Neuronal stem cell (in vitro differentiated cells): ENCODE data around the gene PSMB11.
"Not testable (repeated sequence)": the region's sequence is repeated elsewhere in the genome, so short reads cannot be mapped to it uniquely, and the experiment has no call there.

ENCODE experiments used
- DNase-seq: peaks from one replicate; pipeline ENCODE4 v3.0.0-alpha.2; 2013; ENCODE audit warnings: low spot score
- H2AFZ ChIP-seq: one replicate; pipeline ENCODE4 v1.6.1; 2013; ENCODE audit warnings: mild to moderate bottlenecking, low read length, inconsistent platforms
- H2AK5ac ChIP-seq: 2 replicates; pipeline ENCODE4 v1.6.1; 2013; ENCODE audit warnings: low read depth, mild to moderate bottlenecking, inconsistent platforms, low read length, moderate library complexity, mixed read lengths
- H2BK120ac ChIP-seq: 2 replicates; pipeline ENCODE4 v1.6.1; 2013; ENCODE audit warnings: low read depth, mild to moderate bottlenecking, inconsistent platforms, low read length, moderate library complexity, mixed read lengths
- H2BK12ac ChIP-seq: one replicate; pipeline ENCODE4 v1.6.1; 2013; ENCODE audit warnings: low read length, inconsistent platforms
- H2BK15ac ChIP-seq: 2 replicates; pipeline ENCODE4 v1.6.1; 2013; ENCODE audit warnings: mild to moderate bottlenecking, low read length, inconsistent platforms, mixed read lengths
- H2BK5ac ChIP-seq: one replicate; pipeline ENCODE4 v1.6.1; 2013; ENCODE audit warnings: inconsistent platforms, mild to moderate bottlenecking, low read length, moderate library complexity
- H3K14ac ChIP-seq: one replicate; pipeline ENCODE4 v1.6.1; 2013; ENCODE audit warnings: low read length, inconsistent platforms
- H3K18ac ChIP-seq: 2 replicates; pipeline ENCODE4 v1.6.1; 2013; ENCODE audit warnings: low read length, inconsistent platforms
- H3K23ac ChIP-seq: 2 replicates; pipeline ENCODE4 v1.6.1; 2013; ENCODE audit warnings: low read depth, mild to moderate bottlenecking, mixed read lengths, low read length, inconsistent platforms; ENCODE audit not compliant: poor library complexity
- H3K27ac ChIP-seq: replicated peaks from 3 replicates; pipeline ENCODE4 v1.5.1; 2013; ENCODE audit warnings: low read length, inconsistent platforms
- H3K27me3 ChIP-seq, 3 experiments: 2 replicates each; pipeline ENCODE4 v1.6.1; 2013; ENCODE audit warnings: low read length in 3 of 3, mild to moderate bottlenecking in 2 of 3, inconsistent platforms in 1 of 3, low read depth in 1 of 3, mixed read lengths in 1 of 3, moderate library complexity in 1 of 3; ENCODE audit not compliant: control insufficient read depth in 3 of 3, insufficient read depth in 3 of 3
- H3K36me3 ChIP-seq, 2 donors: replicated peaks in 1 of 2; 2 replicates each; pipeline ENCODE4 v1.6.1; 2013; ENCODE audit warnings: low read length in 2 of 2; ENCODE audit not compliant: control insufficient read depth in 2 of 2, insufficient read depth in 2 of 2
- H3K4ac ChIP-seq: 2 replicates; pipeline ENCODE4 v1.6.1; 2013; ENCODE audit warnings: inconsistent platforms, mild to moderate bottlenecking, low read length, moderate library complexity
- H3K4me1 ChIP-seq, 2 donors: 1 replicate in 1 of 2; 2 replicates in 1 of 2; pipeline ENCODE4 v1.6.1; 2013; ENCODE audit warnings: low read length in 2 of 2, low read depth in 1 of 2; ENCODE audit not compliant: control insufficient read depth in 2 of 2, insufficient read depth in 1 of 2
- H3K4me2 ChIP-seq: one replicate; pipeline ENCODE4 v1.6.1; 2013; ENCODE audit warnings: mild to moderate bottlenecking, low read length, inconsistent platforms; ENCODE audit not compliant: insufficient read depth, poor library complexity, severe bottlenecking
- H3K4me3 ChIP-seq, 2 donors: 2 replicates each; pipeline ENCODE4 v1.5.1; 2013; ENCODE audit warnings: low read length in 2 of 2, mild to moderate bottlenecking in 2 of 2, inconsistent platforms in 1 of 2, moderate library complexity in 1 of 2
- H3K79me1 ChIP-seq: one replicate; pipeline ENCODE4 v1.6.1; 2013; ENCODE audit warnings: low read depth, mild to moderate bottlenecking, inconsistent platforms, low read length, moderate library complexity
- H3K9ac ChIP-seq: one replicate; pipeline ENCODE4 v1.6.1; 2013; ENCODE audit warnings: mild to moderate bottlenecking, low read depth, low read length, inconsistent platforms; ENCODE audit not compliant: poor library complexity
- H3K9me3 ChIP-seq, 2 donors: replicated peaks in 1 of 2; 2 replicates each; pipeline versions ENCODE3 to v1.6.1; 2013; ENCODE audit warnings: low read length in 2 of 2, mild to moderate bottlenecking in 2 of 2, inconsistent platforms in 1 of 2, low read depth in 1 of 2, mixed read lengths in 1 of 2, moderate library complexity in 1 of 2; ENCODE audit not compliant: control insufficient read depth in 2 of 2, insufficient read depth in 1 of 2
- H4K8ac ChIP-seq: one replicate; pipeline ENCODE4 v1.6.1; 2013; ENCODE audit warnings: low read depth, mild to moderate bottlenecking, inconsistent platforms, low read length, moderate library complexity
- H4K91ac ChIP-seq: one replicate; pipeline ENCODE4 v1.6.1; 2013; ENCODE audit warnings: low read length, low read depth, mild to moderate bottlenecking, inconsistent platforms; ENCODE audit not compliant: poor library complexity
- WGBS, 2 donors: extraction: QIAGEN DNeasy Blood & Tissue Kit; methylation state at CpG; one replicate each; pipeline ENCODE4 v1.1.7; 2013; ENCODE audit warnings: missing lambda C conversion rate in 2 of 2, mixed read lengths in 1 of 2; ENCODE audit not compliant: insufficient read length in 2 of 2, insufficient replicate concordance in 1 of 2; ENCODE audit errors: extremely low coverage in 2 of 2; 5-methylcytosine and 5-hydroxymethylcytosine counted together

PSMB11 gene

GRCh38 chr14:23009483-23009938, 32.5 kb upstream of the PSMB11 start:
- Histone ChIP-seq H3K9ac (no peak overlapping the region), H3K4ac (no peak overlapping the region), H3K4me2 (peak overlapping the region; percentile 14), H3K27me3 (no peaks in the 10 kb centered on the region), H3K18ac (no peak overlapping the region), H2BK5ac (no peak overlapping the region), H2AK5ac (no peak overlapping the region), H3K4me1 (peaks cover 5 to 7% of the 10 kb centered on the region in 2 donors), H4K8ac (no peak overlapping the region), H2AFZ (peak overlapping the region; percentile 85), H2BK15ac (no peak overlapping the region), H3K79me1 (no peaks in the 10 kb centered on the region), H4K91ac (no peak overlapping the region), H3K4me3 (peak overlapping the region in 1 of 2 donors; percentile 41), H3K23ac (no peak overlapping the region), H3K27ac (no peak overlapping the region), H3K14ac (no peak overlapping the region), H3K9me3 (peaks cover 0 to 8% of the 10 kb centered on the region in 2 donors), H2BK120ac (no peak overlapping the region), H3K36me3 (no peaks in the 10 kb centered on the region), H2BK12ac (no peak overlapping the region)
- no CpG with 5 or more reads among the region's 8 CpGs for WGBS, 2 donors
- DNase-seq = no peak

- Histone ChIP-seq H2BK120ac (no peak within 1 kb of the TSS), H2AK5ac (no peak within 1 kb of the TSS), H3K27ac (no peak within 1 kb of the TSS), H2BK15ac (no peak within 1 kb of the TSS), H3K14ac (no peak within 1 kb of the TSS), H3K4me2 (peak within 1 kb of the TSS; percentile 61), H3K9ac (no peak within 1 kb of the TSS), H3K4me1 (peaks cover 5 to 7% of the 10 kb centered on the region in 2 donors), H2AFZ (peak within 1 kb of the TSS; percentile 85), H2BK12ac (no peak within 1 kb of the TSS), H4K8ac (no peak within 1 kb of the TSS), H3K23ac (no peak within 1 kb of the TSS), H3K27me3 (no peaks in the 10 kb centered on the region), H3K79me1 (no peaks in the 10 kb centered on the region), H4K91ac (no peak within 1 kb of the TSS), H3K18ac (peak within 1 kb of the TSS; percentile 15), H3K4ac (no peak within 1 kb of the TSS), H2BK5ac (no peak within 1 kb of the TSS), H3K9me3 (peaks cover 0 to 8% of the 10 kb centered on the region in 2 donors), H3K4me3 (peak within 1 kb of the TSS; percentile 41 to 67), H3K36me3 (no peaks in the 10 kb centered on the region)
- no CpG with 5 or more reads among the region's 40 CpGs for WGBS, 2 donors
- DNase-seq = peak; percentile 40
These were observed 31.9 kb upstream of the PSMB11 start, which contains the start of gene C14orf93 for GRCh38 chr14:23009939-23010726. Gene C14orf93 (minus strand): TSS chr14:23010143. CDS start chr14:22999023, 11,120 bp downstream.

GRCh38 chr14:23013054-23013748, 28.8 kb upstream of the PSMB11 start:
- Histone ChIP-seq H3K27ac (no peak overlapping the region), H2BK12ac (no peak overlapping the region), H3K4me3 (no peak overlapping the region), H2BK120ac (no peak overlapping the region), H3K4me2 (no peak overlapping the region), H2BK5ac (no peak overlapping the region), H3K9ac (no peak overlapping the region), H3K36me3 (no peaks in the 10 kb centered on the region), H2AK5ac (no peak overlapping the region), H4K8ac (no peak overlapping the region), H3K14ac (no peak overlapping the region), H3K23ac (no peak overlapping the region), H3K79me1 (no peaks in the 10 kb centered on the region), H2BK15ac (no peak overlapping the region), H3K18ac (no peak overlapping the region), H3K4me1 (peaks cover 2 to 3% of the 10 kb centered on the region in 2 donors), H2AFZ (no peak overlapping the region), H3K9me3 (peaks cover 0 to under 1% of the 10 kb centered on the region in 2 donors), H3K27me3 (no peaks in the 10 kb centered on the region), H4K91ac (no peak overlapping the region), H3K4ac (no peak overlapping the region)
- no peak for DNase-seq
- WGBS, 2 donors = no CpG with 5 or more reads among the region's 6 CpGs

GRCh38 chr14:23013749-23014054, 28.3 kb upstream of the PSMB11 start:
- not testable (repeated sequence) for H3K4me2 ChIP-seq, H3K9me3 ChIP-seq

More at GRCh38 chr14:23013749-23014054, 28.3 kb upstream of the PSMB11 start:
- H3K4me1 ChIP-seq, H3K27me3 ChIP-seq, H3K4me3 ChIP-seq, H4K91ac ChIP-seq, H2BK120ac ChIP-seq, H2AFZ ChIP-seq, H2AK5ac ChIP-seq, DNase-seq, H3K36me3 ChIP-seq, H3K79me1 ChIP-seq, H3K18ac ChIP-seq, H3K27ac ChIP-seq, H4K8ac ChIP-seq, H2BK15ac ChIP-seq, H3K9ac ChIP-seq, H3K23ac ChIP-seq, H3K14ac ChIP-seq, H3K4ac ChIP-seq, H2BK12ac ChIP-seq, H2BK5ac ChIP-seq: not testable (repeated sequence)
- no CpG with 5 or more reads among the region's 5 CpGs for WGBS, 2 donors
